Inflammatory macrophage treated with lipopolysaccharide for 1 hour (primary cell): Measurements from ENCODE around the gene CORO7.

ENCODE experiments used
- DNase-seq, 2 donors: peaks; one replicate each; pipeline ENCODE4 v3.0.0-alpha.2; 2020 to 2022

The CORO7 gene

GRCh38 chr16:4416200-4417032 lies at the start of gene CORO7:
Gene CORO7, minus strand, starts transcription at chr16:4416596. Its CDS starts 78 bp downstream, at chr16:4416518.
- peak; percentile 92 to 96 for DNase-seq

GRCh38 chr16:4463522-4464163 lies 47.2 kb upstream of the CORO7 start:
- DNase-seq = no peak

GRCh38 chr16:4461250-4462085 lies 45.1 kb upstream of the CORO7 start:
- DNase-seq = no peak

GRCh38 chr16:4460936-4461249 lies 44.5 kb upstream of the CORO7 start:
- DNase-seq = no peak

- DNase-seq = no peak
These were observed 39.6 kb upstream of the CORO7 start for GRCh38 chr16:4455951-4456350.

GRCh38 chr16:4455081-4455480 lies 38.7 kb upstream of the CORO7 start:
- no peak for DNase-seq

- no peak for DNase-seq
These were observed 38.2 kb upstream of the CORO7 start for GRCh38 chr16:4454623-4455022.

- DNase-seq = peak in 1 of 2 donors; percentile 19
These were observed 36.3 kb upstream of the CORO7 start for GRCh38 chr16:4452674-4453073.

- DNase-seq = no peak
These were observed 34.6 kb upstream of the CORO7 start for GRCh38 chr16:4450931-4451519.

- DNase-seq = no peak
These were observed 34.0 kb upstream of the CORO7 start for GRCh38 chr16:4450430-4450829.

- no peak for DNase-seq
These were observed 27.6 kb upstream of the CORO7 start for GRCh38 chr16:4443986-4444385.

GRCh38 chr16:4443271-4443670 lies 26.9 kb upstream of the CORO7 start:
- DNase-seq = no peak

- DNase-seq = no peak
These were observed 26.0 kb upstream of the CORO7 start for GRCh38 chr16:4442371-4442770.

- no peak for DNase-seq
These were observed 21.0 kb upstream of the CORO7 start for GRCh38 chr16:4437366-4437765.

GRCh38 chr16:4435337-4436067 lies 19.1 kb upstream of the CORO7 start:
- DNase-seq = no peak

GRCh38 chr16:4433914-4434787 lies 17.8 kb upstream of the CORO7 start:
- DNase-seq = no peak

- no peak for DNase-seq
These were observed 16.8 kb upstream of the CORO7 start for GRCh38 chr16:4433228-4433627.

GRCh38 chr16:4431023-4431422 lies 14.6 kb upstream of the CORO7 start:
- DNase-seq = no peak

- DNase-seq = no peak
These were observed 12.1 kb upstream of the CORO7 start for GRCh38 chr16:4428500-4428899.

- DNase-seq = no peak
These were observed 10.5 kb upstream of the CORO7 start for GRCh38 chr16:4426722-4427372.
